ENCODE data around the gene DKK2.

DKK2 gene

GRCh38 chr4:107050525-107051135 lies 14.5 kb upstream of the DKK2 start:
- no peak overlapping the region for H3K4me3 ChIP-seq (ENCODE audit: low read depth, low read length)
- TF ChIP-seq POLR2A (IDR thresholded peaks at IDR 0.05; ENCODE audit: extremely low read depth, insufficient read length) (no peak), CTCF (IDR thresholded peaks at IDR 0.05; ENCODE audit: low read depth, low read length) (peak; percentile 66)

GRCh38 chr4:107046261-107046660 lies 10.1 kb upstream of the DKK2 start:
- TF ChIP-seq MAX (IDR thresholded peaks at IDR 0.05; ENCODE audit: low read depth, low read length), result no peak
- no peak for TF ChIP-seq CTCF (IDR thresholded peaks at IDR 0.05; ENCODE audit: low read depth, low read length)
- TF ChIP-seq MYC (IDR thresholded peaks at IDR 0.05; ENCODE audit: low read depth, low read length), result no peak
- no peak for TF ChIP-seq POLR2A (IDR thresholded peaks at IDR 0.05; ENCODE audit: extremely low read depth, insufficient read length)
- no peak for DNase-seq (ENCODE audit: low read depth)
- H3K4me3 ChIP-seq (ENCODE audit: low read depth, low read length), result no peak overlapping the region

More at GRCh38 chr4:107050525-107051135, 14.5 kb upstream of the DKK2 start:
- peak; percentile 16 for DNase-seq (ENCODE audit: low read depth)

GRCh38 chr4:107044170-107044569 lies 8.1 kb upstream of the DKK2 start:
- no peak for TF ChIP-seq POLR2A (IDR thresholded peaks at IDR 0.05; ENCODE audit: extremely low read depth, insufficient read length)
- no peak for TF ChIP-seq MAX (IDR thresholded peaks at IDR 0.05; ENCODE audit: low read depth, low read length)
- no peak for TF ChIP-seq CTCF (IDR thresholded peaks at IDR 0.05; ENCODE audit: low read depth, low read length)
- TF ChIP-seq MYC (IDR thresholded peaks at IDR 0.05; ENCODE audit: low read depth, low read length), result no peak
- DNase-seq (ENCODE audit: low read depth), result peak; percentile 8
- H3K4me3 ChIP-seq (ENCODE audit: low read depth, low read length), result no peak overlapping the region

GRCh38 chr4:107037199-107037584 lies 1.1 kb upstream of the DKK2 start:
- no peak overlapping the region for H3K4me3 ChIP-seq (ENCODE audit: low read depth, low read length)
- no peak for DNase-seq (ENCODE audit: low read depth)
- TF ChIP-seq MAX (IDR thresholded peaks at IDR 0.05; ENCODE audit: low read depth, low read length) (no peak), POLR2A (IDR thresholded peaks at IDR 0.05; ENCODE audit: extremely low read depth, insufficient read length) (no peak), CTCF (IDR thresholded peaks at IDR 0.05; ENCODE audit: low read depth, low read length) (no peak), MYC (IDR thresholded peaks at IDR 0.05; ENCODE audit: low read depth, low read length) (no peak)

- TF ChIP-seq MAX (IDR thresholded peaks at IDR 0.05; ENCODE audit: low read depth, low read length) (no peak), CTCF (IDR thresholded peaks at IDR 0.05; ENCODE audit: low read depth, low read length) (no peak), POLR2A (IDR thresholded peaks at IDR 0.05; ENCODE audit: extremely low read depth, insufficient read length) (no peak), MYC (IDR thresholded peaks at IDR 0.05; ENCODE audit: low read depth, low read length) (no peak)
- no peak overlapping the region for H3K4me3 ChIP-seq (ENCODE audit: low read depth, low read length)
- DNase-seq (ENCODE audit: low read depth), result no peak
These were observed 578 bp upstream of the DKK2 start for GRCh38 chr4:107036584-107037198.
